ENCODE measurements around the gene ANK2. TPM values are rescaled to one million over a fixed set of nuclear protein-coding genes. Genes with fewer than 3 reads are reported as not detected.

The ANK2 gene
- total RNA-seq, 1 donor from 2014 or later = 1.6 TPM

GRCh38 chr4:113350576-113350975 is 301.1 kb downstream of the ANK2 start:
- no peak for ATAC-seq

- ATAC-seq = peak; percentile 88
Measured at GRCh38 chr4:113355550-113356371, 306.3 kb downstream of the ANK2 start.

- no peak for ATAC-seq
Measured at GRCh38 chr4:113356453-113356852, 307.0 kb downstream of the ANK2 start.

GRCh38 chr4:113358784-113359183 is 309.3 kb downstream of the ANK2 start:
- ATAC-seq = no peak

GRCh38 chr4:113365377-113365776 is 315.9 kb downstream of the ANK2 start:
- no peak for ATAC-seq

GRCh38 chr4:113368056-113368455 is 318.6 kb downstream of the ANK2 start:
- no peak for ATAC-seq

GRCh38 chr4:113371111-113371510 is 321.7 kb downstream of the ANK2 start:
- no peak for ATAC-seq

- ATAC-seq = no peak
Measured at GRCh38 chr4:113375964-113376666, 326.7 kb downstream of the ANK2 start.

GRCh38 chr4:113378836-113379235 is 329.4 kb downstream of the ANK2 start:
- ATAC-seq = no peak

- ATAC-seq = no peak
Measured at GRCh38 chr4:113382704-113383103, 333.3 kb downstream of the ANK2 start.

- ATAC-seq = peak; percentile 61
Measured at GRCh38 chr4:113383111-113383785, 333.8 kb downstream of the ANK2 start.

GRCh38 chr4:113384600-113384999 is 335.1 kb downstream of the ANK2 start:
- ATAC-seq = peak; percentile 84

GRCh38 chr4:113385281-113385899 is 335.9 kb downstream of the ANK2 start:
- no peak for ATAC-seq

GRCh38 chr4:113389160-113389559 is 339.7 kb downstream of the ANK2 start:
- ATAC-seq = no peak

GRCh38 chr4:113390850-113391249 is 341.4 kb downstream of the ANK2 start:
- ATAC-seq = no peak

- no peak for ATAC-seq
Measured at GRCh38 chr4:113394108-113394729, 344.8 kb downstream of the ANK2 start.

GRCh38 chr4:113394730-113395530 is 345.5 kb downstream of the ANK2 start:
- ATAC-seq = peak; percentile 93

GRCh38 chr4:113397114-113397701 is 347.8 kb downstream of the ANK2 start:
- ATAC-seq = no peak

GRCh38 chr4:113398441-113399143 is 349.1 kb downstream of the ANK2 start:
- ATAC-seq = peak; percentile 83

- no peak for ATAC-seq
Measured at GRCh38 chr4:113404167-113404571, 354.7 kb downstream of the ANK2 start.

Measured in esophagus mucosa (tissue), 1 donor.